NOMO-1 treated with DMSO at 0.1 percent for 48 hours (cell line): ENCODE data around the gene SFTPB.
"Not testable (repeated sequence)": the region's sequence is repeated elsewhere in the genome, so short reads cannot be mapped to it uniquely, and the experiment has no call there.

Source experiments
- DNase-seq: peaks from one replicate; lab custom pipeline; 2025; ENCODE audit not compliant: unreplicated experiment; lab: John Stamatoyannopoulos, UW

SFTPB gene

GRCh38 chr2:85657399-85657798 lies 10.6 kb downstream of the SFTPB start:
- DNase-seq, result not testable (repeated sequence)

GRCh38 chr2:85656468-85656867 lies 11.5 kb downstream of the SFTPB start:
- DNase-seq, result no peak

GRCh38 chr2:85655961-85656417 lies 12.0 kb downstream of the SFTPB start:
- DNase-seq, result no peak

- DNase-seq, result peak; percentile 14
Measured at GRCh38 chr2:85653996-85654395, 14.0 kb downstream of the SFTPB start.

- DNase-seq, result no peak
Measured at GRCh38 chr2:85652056-85652455, 15.9 kb downstream of the SFTPB start.

GRCh38 chr2:85651097-85651496 lies 16.9 kb downstream of the SFTPB start:
- DNase-seq, result no peak

GRCh38 chr2:85650456-85650855 lies 17.5 kb downstream of the SFTPB start:
- DNase-seq, result no peak

GRCh38 chr2:85649201-85650190 lies 18.5 kb downstream of the SFTPB start:
- no peak for DNase-seq

- DNase-seq, result no peak
Measured at GRCh38 chr2:85648619-85649018, 19.4 kb downstream of the SFTPB start.

GRCh38 chr2:85647823-85648526 lies 20.0 kb downstream of the SFTPB start:
- peak; percentile 92 for DNase-seq

- no peak for DNase-seq
Measured at GRCh38 chr2:85646166-85646565, 21.8 kb downstream of the SFTPB start.

- DNase-seq, result no peak
Measured at GRCh38 chr2:85644909-85645308, 23.1 kb downstream of the SFTPB start.

- DNase-seq, result no peak
Measured at GRCh38 chr2:85642725-85643124, 25.3 kb downstream of the SFTPB start.

GRCh38 chr2:85635636-85636035 lies 32.4 kb downstream of the SFTPB start:
- no peak for DNase-seq

GRCh38 chr2:85635011-85635410 lies 33.0 kb downstream of the SFTPB start:
- peak; percentile 35 for DNase-seq

- no peak for DNase-seq
Measured at GRCh38 chr2:85631316-85631715, 36.7 kb downstream of the SFTPB start.

- no peak for DNase-seq
Measured at GRCh38 chr2:85628658-85629057, 39.3 kb downstream of the SFTPB start.

GRCh38 chr2:85623991-85624390 lies 44.0 kb downstream of the SFTPB start:
- DNase-seq, result no peak

- no peak for DNase-seq
Measured at GRCh38 chr2:85621338-85621737, 46.7 kb downstream of the SFTPB start.

- no peak for DNase-seq
Measured at GRCh38 chr2:85619617-85620016, 48.4 kb downstream of the SFTPB start.

GRCh38 chr2:85617723-85618122 lies 50.3 kb downstream of the SFTPB start:
- DNase-seq, result not testable (repeated sequence)

- DNase-seq, result no peak
Measured at GRCh38 chr2:85615413-85615728, 52.6 kb downstream of the SFTPB start.
